ENCODE results near the gene BICD1.

GRCh38 chr12:32211900-32212156 is 105.2 kb downstream of the BICD1 start:
- no peak for TF ChIP-seq CTCF (IDR thresholded peaks at IDR 0.05)
- no peak for TF ChIP-seq POLR2A (IDR thresholded peaks at IDR 0.05)
